Effector memory CD8-positive, alpha-beta T cell (primary cell): ENCODE results near the gene HMSD.
A peak's percentile ranks its signal among the peaks of the same experiment; 100 is the strongest.
"Not testable (repeated sequence)": the region's sequence is repeated elsewhere in the genome, so short reads cannot be mapped to it uniquely, and the experiment has no call there.

ENCODE experiments used
- ATAC-seq: fragments of 150-1000 bp; cut with Tn5 transposase; replicated peaks from 2 replicates; pipeline ENCODE4 v1.10.0; 2021; ENCODE audit warnings: mild to moderate bottlenecking, moderate library complexity
- DNase-seq, 3 experiments: peaks; one replicate each; pipeline ENCODE4 v3.0.0; 2021
- H3K27ac Mint-ChIP-seq, 2 donors: one replicate each; pipeline ENCODE4 v1.8.0; 2022; ENCODE audit warnings: mild to moderate bottlenecking in 2 of 2, mixed read lengths in 2 of 2, moderate library complexity in 2 of 2
- H3K27me3 Mint-ChIP-seq, 2 donors: one replicate each; pipeline ENCODE4 v1.8.0; 2022; ENCODE audit warnings: mixed read lengths in 2 of 2
- H3K36me3 Mint-ChIP-seq: one replicate; pipeline ENCODE4 v1.8.0; 2022; ENCODE audit warnings: mild to moderate bottlenecking, moderate library complexity, mixed read lengths; ENCODE audit not compliant: insufficient read depth
- H3K4me1 Mint-ChIP-seq, 2 donors: one replicate each; pipeline ENCODE4 v1.8.0; 2022; ENCODE audit warnings: low read depth in 2 of 2, mixed read lengths in 2 of 2
- H3K4me3 Mint-ChIP-seq, 2 donors: one replicate each; pipeline ENCODE4 v1.8.0; 2022; ENCODE audit warnings: mild to moderate bottlenecking in 2 of 2, mixed read lengths in 2 of 2, moderate library complexity in 2 of 2
- H3K9me3 Mint-ChIP-seq, 2 donors: one replicate each; pipeline ENCODE4 v1.8.0; 2022; ENCODE audit warnings: mixed read lengths in 2 of 2

The HMSD gene

GRCh38 chr18:63930773-63931354 is 18.2 kb upstream of the HMSD start:
- Mint-ChIP-seq H3K27ac (no peak overlapping the region), H3K9me3 (no peaks in the 10 kb centered on the region), H3K27me3 (peaks cover 18 to 24% of the 10 kb centered on the region in 2 donors), H3K36me3 (no peaks in the 10 kb centered on the region), H3K4me3 (no peak overlapping the region), H3K4me1 (no peaks in the 10 kb centered on the region)
- ATAC-seq = no peak
- DNase-seq = no peak

GRCh38 chr18:63936156-63936931 is 12.8 kb upstream of the HMSD start:
- ATAC-seq (peak; percentile 89), DNase-seq (peak; percentile 41 to 44 (median 44))
- Mint-ChIP-seq H3K36me3 (no peaks in the 10 kb centered on the region), H3K4me1 (peaks cover 3 to 4% of the 10 kb centered on the region in 2 donors), H3K27me3 (peaks cover 12 to 17% of the 10 kb centered on the region in 2 donors), H3K9me3 (no peaks in the 10 kb centered on the region), H3K4me3 (no peak overlapping the region), H3K27ac (no peak overlapping the region)

GRCh38 chr18:63936932-63937393 is 12.1 kb upstream of the HMSD start:
- no peak for ATAC-seq

GRCh38 chr18:63940008-63940407 is 9.1 kb upstream of the HMSD start:
- Mint-ChIP-seq H3K36me3 (no peaks in the 10 kb centered on the region), H3K27me3 (peaks cover 41 to 42% of the 10 kb centered on the region in 2 donors), H3K4me1 (peaks cover 3 to 4% of the 10 kb centered on the region in 2 donors), H3K4me3 (no peak overlapping the region), H3K9me3 (no peaks in the 10 kb centered on the region), H3K27ac (no peak overlapping the region)
- no peak for DNase-seq
- no peak for ATAC-seq

More at GRCh38 chr18:63936932-63937393, 12.1 kb upstream of the HMSD start:
- H3K36me3 Mint-ChIP-seq = no peaks in the 10 kb centered on the region
- peaks cover 3 to 4% of the 10 kb centered on the region in 2 donors for H3K4me1 Mint-ChIP-seq
- no peaks in the 10 kb centered on the region for H3K9me3 Mint-ChIP-seq
- peaks cover 18 to 21% of the 10 kb centered on the region in 2 donors for H3K27me3 Mint-ChIP-seq
- no peak for DNase-seq
- no peak overlapping the region for H3K4me3 Mint-ChIP-seq
- no peak overlapping the region for H3K27ac Mint-ChIP-seq

GRCh38 chr18:63940543-63941050 is 8.5 kb upstream of the HMSD start:
- DNase-seq, H3K36me3 Mint-ChIP-seq, H3K9me3 Mint-ChIP-seq, H3K27ac Mint-ChIP-seq, ATAC-seq, H3K4me1 Mint-ChIP-seq, H3K4me3 Mint-ChIP-seq: not testable (repeated sequence)
- H3K27me3 Mint-ChIP-seq = peaks cover 41 to 42% of the 10 kb centered on the region in 2 donors

- Mint-ChIP-seq H3K27ac (no peak overlapping the region), H3K4me3 (no peak overlapping the region), H3K4me1 (peaks cover 13 to 18% of the 10 kb centered on the region in 2 donors), H3K36me3 (no peaks in the 10 kb centered on the region), H3K27me3 (peaks cover 35 to 40% of the 10 kb centered on the region in 2 donors), H3K9me3 (no peaks in the 10 kb centered on the region)
- no peak for ATAC-seq
- no peak for DNase-seq
Observed at GRCh38 chr18:63947051-63947790, 1.9 kb upstream of the HMSD start.

GRCh38 chr18:63951302-63951705 is 2.2 kb downstream of the HMSD start:
- H3K27me3 Mint-ChIP-seq = peaks cover 17 to 21% of the 10 kb centered on the region in 2 donors
- H3K27ac Mint-ChIP-seq = no peak overlapping the region
- peaks cover 13 to 18% of the 10 kb centered on the region in 2 donors for H3K4me1 Mint-ChIP-seq
- H3K36me3 Mint-ChIP-seq = peaks cover 2% of the 10 kb centered on the region
- no peaks in the 10 kb centered on the region for H3K9me3 Mint-ChIP-seq
- ATAC-seq (no peak), DNase-seq (no peak)
- H3K4me3 Mint-ChIP-seq = no peak overlapping the region

GRCh38 chr18:63953811-63954210 is 4.7 kb downstream of the HMSD start:
- H3K4me1 Mint-ChIP-seq = peaks cover 10 to 13% of the 10 kb centered on the region in 2 donors
- H3K4me3 Mint-ChIP-seq = no peak overlapping the region
- no peak overlapping the region for H3K27ac Mint-ChIP-seq
- H3K27me3 Mint-ChIP-seq = peaks cover 24 to 27% of the 10 kb centered on the region in 2 donors
- peaks cover 2% of the 10 kb centered on the region for H3K36me3 Mint-ChIP-seq
- no peak for DNase-seq
- no peak for ATAC-seq
- H3K9me3 Mint-ChIP-seq = no peaks in the 10 kb centered on the region

- DNase-seq (no peak), ATAC-seq (no peak)
- Mint-ChIP-seq H3K27me3 (peaks cover 28 to 42% of the 10 kb centered on the region in 2 donors), H3K4me3 (no peak overlapping the region), H3K4me1 (no peaks in the 10 kb centered on the region), H3K27ac (no peak overlapping the region), H3K36me3 (peaks cover 2% of the 10 kb centered on the region), H3K9me3 (no peaks in the 10 kb centered on the region)
Observed at GRCh38 chr18:63956755-63957154, 7.7 kb downstream of the HMSD start.

- H3K4me1 Mint-ChIP-seq = no peaks in the 10 kb centered on the region
- no peaks in the 10 kb centered on the region for H3K36me3 Mint-ChIP-seq
- no peak for ATAC-seq
- no peak overlapping the region for H3K4me3 Mint-ChIP-seq
- DNase-seq = no peak
- H3K27me3 Mint-ChIP-seq = peaks cover 32 to 44% of the 10 kb centered on the region in 2 donors
- no peak overlapping the region for H3K27ac Mint-ChIP-seq
- H3K9me3 Mint-ChIP-seq = no peaks in the 10 kb centered on the region
Observed at GRCh38 chr18:63960891-63961290, 11.8 kb downstream of the HMSD start.

- ATAC-seq (no peak), DNase-seq (no peak)
- Mint-ChIP-seq H3K9me3 (no peaks in the 10 kb centered on the region), H3K4me1 (no peaks in the 10 kb centered on the region), H3K27ac (no peak overlapping the region), H3K4me3 (no peak overlapping the region), H3K27me3 (peaks cover 29 to 38% of the 10 kb centered on the region in 2 donors), H3K36me3 (no peaks in the 10 kb centered on the region)
Observed at GRCh38 chr18:63961435-63961980, 12.4 kb downstream of the HMSD start.

GRCh38 chr18:63962137-63962536 is 13.0 kb downstream of the HMSD start:
- H3K27ac Mint-ChIP-seq = no peak overlapping the region
- no peaks in the 10 kb centered on the region for H3K36me3 Mint-ChIP-seq
- no peak overlapping the region for H3K4me3 Mint-ChIP-seq
- DNase-seq (no peak), ATAC-seq (no peak)
- no peaks in the 10 kb centered on the region for H3K4me1 Mint-ChIP-seq
- H3K9me3 Mint-ChIP-seq = no peaks in the 10 kb centered on the region
- H3K27me3 Mint-ChIP-seq = peaks cover 27 to 32% of the 10 kb centered on the region in 2 donors

GRCh38 chr18:63963615-63964256 is 14.6 kb downstream of the HMSD start:
- H3K4me1 Mint-ChIP-seq = peaks cover 0 to 3% of the 10 kb centered on the region in 2 donors
- ATAC-seq (peak; percentile 83), DNase-seq (peak; percentile 28 to 34 (median 33))
- no peaks in the 10 kb centered on the region for H3K9me3 Mint-ChIP-seq
- H3K27ac Mint-ChIP-seq = no peak overlapping the region
- H3K27me3 Mint-ChIP-seq = peaks cover 21 to 25% of the 10 kb centered on the region in 2 donors
- H3K4me3 Mint-ChIP-seq = no peak overlapping the region
- H3K36me3 Mint-ChIP-seq = no peaks in the 10 kb centered on the region
